Neural crest cell (in vitro differentiated cells): ENCODE results near the gene SH3GL2. TPM values are rescaled to one million over a fixed set of nuclear protein-coding genes. Genes with fewer than 3 reads are reported as not detected.

ENCODE experiments used
- DNase-seq: peaks from one replicate; pipeline ENCODE4 v3.0.0; 2021; ENCODE audit warnings: low read depth, mixed read lengths, low spot score
- H3K27ac Mint-ChIP-seq: one replicate; pipeline ENCODE4 v1.8.0; 2021; ENCODE audit warnings: mild to moderate bottlenecking, mixed read lengths; ENCODE audit not compliant: unreplicated experiment
- H3K27me3 Mint-ChIP-seq: 2 replicates; pipeline ENCODE4 v1.8.0; 2021; ENCODE audit warnings: low read depth, mild to moderate bottlenecking, mixed read lengths
- H3K36me3 Mint-ChIP-seq: 2 replicates; pipeline ENCODE4 v1.8.0; 2021; ENCODE audit warnings: low read depth, mild to moderate bottlenecking, mixed read lengths
- H3K4me1 Mint-ChIP-seq: 2 replicates; pipeline ENCODE4 v1.8.0; 2021; ENCODE audit warnings: mixed read lengths
- H3K4me3 Mint-ChIP-seq: one replicate; pipeline ENCODE4 v1.8.0; 2021; ENCODE audit warnings: mild to moderate bottlenecking, mixed read lengths
- H3K9me3 Mint-ChIP-seq: 2 replicates; pipeline ENCODE4 v1.8.0; 2021; ENCODE audit warnings: mixed read lengths
- CTCF ChIP-seq: fragments of 200-600 bp; sonication (generic); conservative IDR thresholded peaks from 2 replicates; pipeline ENCODE4 v1.5.0; 2021; ENCODE audit warnings: antibody characterized with exemption, mild to moderate bottlenecking
- total RNA-seq: library from RNA; stranded (reverse); gene quantifications from 2 replicates; pipeline ENCODE4 v1.2.1, GENCODE V29; 2021

Gene SH3GL2
- total RNA-seq, 1 donor from 2014 or later = 0.89 TPM

DNA sequence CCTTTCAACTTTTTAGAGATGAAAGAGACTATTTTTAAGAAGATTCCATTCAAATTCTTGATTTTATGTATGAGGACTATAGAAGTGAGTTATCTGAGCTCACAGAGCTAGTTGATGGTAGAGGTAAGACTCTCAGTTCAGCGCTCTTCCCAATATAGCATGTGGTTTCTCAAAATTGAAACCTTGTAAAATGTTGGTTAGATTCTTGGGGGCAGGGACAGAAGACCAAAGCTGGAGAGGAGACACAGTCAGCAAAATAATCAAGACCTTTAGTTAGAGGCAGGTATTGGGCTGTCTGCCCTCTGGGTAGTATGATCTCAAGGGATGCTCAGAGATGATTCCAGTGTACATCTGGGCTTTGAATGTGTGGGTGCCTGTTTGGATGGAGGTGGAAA, 246.4 kb downstream of the SH3GL2 start:
- peaks cover 2% of the 10 kb centered on the region for H3K9me3 Mint-ChIP-seq
- no peak for DNase-seq
- no peak overlapping the region for H3K4me3 Mint-ChIP-seq
- TF ChIP-seq CTCF = no peak
- H3K4me1 Mint-ChIP-seq = peaks cover 13% of the 10 kb centered on the region
- H3K36me3 Mint-ChIP-seq = no peaks in the 10 kb centered on the region
- H3K27me3 Mint-ChIP-seq = no peaks in the 10 kb centered on the region
- H3K27ac Mint-ChIP-seq = peak overlapping the region; percentile 58

GRCh38 chr9:17829064-17829463, 250.2 kb downstream of the SH3GL2 start:
- H3K36me3 Mint-ChIP-seq = no peaks in the 10 kb centered on the region
- no peak overlapping the region for H3K4me3 Mint-ChIP-seq
- H3K9me3 Mint-ChIP-seq = no peaks in the 10 kb centered on the region
- no peak for TF ChIP-seq CTCF
- DNase-seq = no peak
- H3K27me3 Mint-ChIP-seq = no peaks in the 10 kb centered on the region
- peaks cover 13% of the 10 kb centered on the region for H3K4me1 Mint-ChIP-seq
- no peak overlapping the region for H3K27ac Mint-ChIP-seq

DNA sequence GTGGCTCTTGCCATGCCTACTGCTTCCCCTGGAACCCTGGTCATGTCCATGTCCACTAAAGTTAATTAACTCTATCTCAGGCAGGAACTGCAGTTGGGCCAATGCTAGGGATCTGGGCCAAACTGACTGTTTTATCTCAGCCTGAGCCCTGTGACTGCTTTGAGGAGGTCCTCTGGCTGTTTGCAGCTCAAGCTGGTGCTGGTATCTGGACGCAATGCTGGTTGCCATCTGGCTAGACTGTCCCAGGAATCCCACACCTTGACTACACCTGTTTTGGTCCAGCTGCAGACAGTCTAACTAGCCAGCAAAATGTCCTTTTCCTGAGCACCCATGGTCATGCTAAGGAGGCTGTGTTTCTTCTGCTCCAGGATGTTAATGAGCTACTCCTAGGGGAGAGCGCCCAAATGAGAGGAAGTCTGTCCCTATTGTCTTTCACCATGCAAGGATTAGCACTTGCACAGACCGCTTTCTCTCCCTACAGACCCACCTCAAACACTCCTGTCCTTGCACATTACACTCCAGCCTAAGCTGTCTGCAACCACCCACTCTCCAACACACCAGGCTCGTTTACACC, 251.0 kb downstream of the SH3GL2 start:
- Mint-ChIP-seq H3K27ac (no peak overlapping the region), H3K4me1 (peaks cover 6% of the 10 kb centered on the region), H3K9me3 (no peaks in the 10 kb centered on the region), H3K4me3 (no peak overlapping the region), H3K27me3 (no peaks in the 10 kb centered on the region), H3K36me3 (no peaks in the 10 kb centered on the region)
- no peak for DNase-seq
- TF ChIP-seq CTCF = no peak

DNA sequence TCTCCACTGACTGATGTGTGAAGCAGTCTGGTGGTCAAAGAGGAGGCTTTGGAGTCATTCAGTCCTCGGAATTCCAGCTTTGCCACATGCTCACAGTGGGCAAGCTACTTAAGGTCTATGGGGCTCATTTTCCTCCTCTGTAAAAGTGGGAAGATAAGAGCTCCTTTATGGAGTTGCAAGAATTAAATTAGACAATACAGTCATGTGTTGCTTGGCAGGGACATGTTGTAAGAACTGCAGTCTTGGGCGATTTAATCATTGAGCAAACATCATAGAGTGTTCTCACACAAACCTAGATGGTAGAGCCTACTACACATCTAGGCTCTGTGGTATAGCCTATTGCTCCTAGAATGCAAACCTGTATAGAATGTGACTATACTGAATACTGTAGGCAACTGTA, 253.9 kb downstream of the SH3GL2 start:
- Mint-ChIP-seq H3K9me3 (peaks cover 2% of the 10 kb centered on the region), H3K27me3 (no peaks in the 10 kb centered on the region), H3K27ac (no peak overlapping the region), H3K36me3 (no peaks in the 10 kb centered on the region), H3K4me3 (no peak overlapping the region), H3K4me1 (no peaks in the 10 kb centered on the region)
- no peak for TF ChIP-seq CTCF
- DNase-seq = no peak

DNA sequence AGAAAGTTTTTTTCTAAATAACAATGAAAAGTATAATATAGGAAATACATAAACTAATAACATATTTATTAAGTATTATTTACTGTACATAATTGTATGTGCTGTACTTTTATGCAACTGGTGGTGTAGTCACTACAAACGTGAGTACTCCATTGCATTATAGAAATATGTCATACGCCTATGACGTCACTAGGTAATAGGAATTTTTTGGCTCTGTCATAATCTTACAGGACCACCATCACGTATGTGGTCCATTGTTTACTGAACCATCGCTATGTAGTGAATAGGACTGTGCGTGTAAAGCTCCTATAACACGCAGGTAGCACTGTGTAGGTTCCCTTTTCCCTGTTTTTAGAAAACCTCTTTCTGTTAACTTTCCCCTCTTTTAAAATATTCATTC, 255.0 kb downstream of the SH3GL2 start:
- Mint-ChIP-seq H3K9me3 (peaks cover 2% of the 10 kb centered on the region), H3K27ac (no peak overlapping the region), H3K36me3 (no peaks in the 10 kb centered on the region), H3K4me1 (no peaks in the 10 kb centered on the region), H3K27me3 (no peaks in the 10 kb centered on the region), H3K4me3 (no peak overlapping the region)
- DNase-seq = no peak
- no peak for TF ChIP-seq CTCF
